K562 (cell line): ENCODE data around the gene CHSY1. TPM values are rescaled to one million over a fixed set of nuclear protein-coding genes. Genes with fewer than 3 reads are reported as not detected.

Experiments used
- CHCHD3 ChIP-seq: fragments of 250-450 bp; sonication (Bioruptor Pico); IDR thresholded peaks from 2 replicates; pipeline ENCODE4 v2.1.2; 2022; ENCODE audit warnings: mild to moderate bottlenecking
- CTBP1 ChIP-seq: fragments of 450-650 bp; IDR thresholded peaks from 2 replicates; pipeline ENCODE4 v1.6.1; 2016; ENCODE audit warnings: borderline replicate concordance
- KAT7 ChIP-seq: sonication (generic); formaldehyde crosslinking; IDR thresholded peaks from 2 replicates; pipeline ENCODE4 v1.8.0; 2022; ENCODE audit warnings: missing genetic modification reagents, mild to moderate bottlenecking, borderline replicate concordance
- KDM2B ChIP-seq: fragments of 250-450 bp; sonication (Bioruptor Pico); IDR thresholded peaks from 2 replicates; pipeline ENCODE4 v1.8.0; 2021; ENCODE audit warnings: mild to moderate bottlenecking, moderate library complexity
- POLR2B ChIP-seq: fragments of 450-650 bp; IDR thresholded peaks from 2 replicates; pipeline ENCODE4 v1.6.1; 2018; ENCODE audit warnings: low read depth; ENCODE audit not compliant: partially characterized antibody
- PRMT5 ChIP-seq: sonication (generic); formaldehyde crosslinking; IDR thresholded peaks from 2 replicates; pipeline ENCODE4 v1.5.0; 2020; ENCODE audit warnings: missing genetic modification reagents
- RNF2 ChIP-seq: sonication (generic); IDR thresholded peaks from 2 replicates; pipeline ENCODE4 v1.6.1; 2016
- SMAD1 ChIP-seq: fragments of 150-350 bp; IDR thresholded peaks from 2 replicates; pipeline ENCODE4 v1.6.1; 2014; ENCODE audit warnings: low read length, low read depth; ENCODE audit not compliant: partially characterized antibody
- STAT5B ChIP-seq: fragments of 250-450 bp; sonication (Bioruptor Pico); IDR thresholded peaks from 2 replicates; pipeline ENCODE4 v1.8.0; 2021; ENCODE audit warnings: mild to moderate bottlenecking, inconsistent platforms
- polyA plus RNA-seq, 8 experiments: library from polyadenylated mRNA; depleted of rRNA in 4 of 8; stranded (reverse) in 5 of 8; unstranded in 3 of 8; fragments of >200 nt; fragmentation: Nextera tagmentation in 2 of 8; fragmentation: Illumina TruSeq in 1 of 8; extraction: Ambion mirVana in 2 of 8; extraction: Trizol in 1 of 8; gene quantifications; 2 replicates each; pipeline versions ENCODE4 v1.2.1 to v1.2.3, GENCODE V29; 2011 to 2014; ENCODE audit warnings: inconsistent platforms in 1 of 8, missing spikeins in 1 of 8
- total RNA-seq, 7 experiments: library from RNA; depleted of rRNA in 6 of 7; stranded (reverse); fragments of >200 nt in 6 of 7; fragmentation: Illumina TruSeq in 2 of 7; extraction: Trizol in 2 of 7; gene quantifications; 2 replicates each; pipeline versions ENCODE4 v1.2.1 to v1.2.3, GENCODE V29; 2011 to 2021; ENCODE audit warnings: low replicate concordance in 1 of 7
- TF ChIP-seq, protein P1 (sequence below): fragments of 450-650 bp; IDR thresholded peaks from 2 replicates; pipeline ENCODE4 v1.6.1; 2016; ENCODE audit warnings: mild to moderate bottlenecking, moderate library complexity
- TF ChIP-seq, protein P2 (sequence below): sonication (generic); formaldehyde crosslinking; IDR thresholded peaks from 2 replicates; pipeline ENCODE4 v1.8.0; 2022; ENCODE audit warnings: mild to moderate bottlenecking, missing genetic modification reagents

The CHSY1 gene
- total and polyA plus RNA-seq, 9 of the 15 experiments (the other 6 are each of a cell fraction or from before 2014, with no cell fraction given): 7.0 to 16.4 (median 13.4) TPM

DNA sequence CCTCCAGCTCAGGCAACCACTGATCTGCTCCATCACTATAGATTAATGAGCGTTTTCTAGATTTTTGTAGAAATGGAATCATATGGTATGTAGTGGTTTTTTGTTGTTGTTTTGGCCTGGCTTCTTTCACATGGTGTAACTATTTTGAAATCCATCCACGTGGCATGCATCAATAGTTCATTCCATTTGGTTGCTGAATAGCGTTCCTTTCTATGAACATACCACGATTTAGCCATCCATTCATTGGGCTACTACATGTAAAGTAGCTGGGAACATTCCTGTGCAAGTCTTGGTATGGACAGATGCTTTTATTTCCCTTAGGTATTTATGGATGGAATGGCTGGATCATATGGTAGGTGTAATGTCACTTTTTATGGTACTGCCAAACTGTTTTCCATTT lies 10.7 kb upstream of the CHSY1 start (continued):
- TF ChIP-seq, protein P1, sequence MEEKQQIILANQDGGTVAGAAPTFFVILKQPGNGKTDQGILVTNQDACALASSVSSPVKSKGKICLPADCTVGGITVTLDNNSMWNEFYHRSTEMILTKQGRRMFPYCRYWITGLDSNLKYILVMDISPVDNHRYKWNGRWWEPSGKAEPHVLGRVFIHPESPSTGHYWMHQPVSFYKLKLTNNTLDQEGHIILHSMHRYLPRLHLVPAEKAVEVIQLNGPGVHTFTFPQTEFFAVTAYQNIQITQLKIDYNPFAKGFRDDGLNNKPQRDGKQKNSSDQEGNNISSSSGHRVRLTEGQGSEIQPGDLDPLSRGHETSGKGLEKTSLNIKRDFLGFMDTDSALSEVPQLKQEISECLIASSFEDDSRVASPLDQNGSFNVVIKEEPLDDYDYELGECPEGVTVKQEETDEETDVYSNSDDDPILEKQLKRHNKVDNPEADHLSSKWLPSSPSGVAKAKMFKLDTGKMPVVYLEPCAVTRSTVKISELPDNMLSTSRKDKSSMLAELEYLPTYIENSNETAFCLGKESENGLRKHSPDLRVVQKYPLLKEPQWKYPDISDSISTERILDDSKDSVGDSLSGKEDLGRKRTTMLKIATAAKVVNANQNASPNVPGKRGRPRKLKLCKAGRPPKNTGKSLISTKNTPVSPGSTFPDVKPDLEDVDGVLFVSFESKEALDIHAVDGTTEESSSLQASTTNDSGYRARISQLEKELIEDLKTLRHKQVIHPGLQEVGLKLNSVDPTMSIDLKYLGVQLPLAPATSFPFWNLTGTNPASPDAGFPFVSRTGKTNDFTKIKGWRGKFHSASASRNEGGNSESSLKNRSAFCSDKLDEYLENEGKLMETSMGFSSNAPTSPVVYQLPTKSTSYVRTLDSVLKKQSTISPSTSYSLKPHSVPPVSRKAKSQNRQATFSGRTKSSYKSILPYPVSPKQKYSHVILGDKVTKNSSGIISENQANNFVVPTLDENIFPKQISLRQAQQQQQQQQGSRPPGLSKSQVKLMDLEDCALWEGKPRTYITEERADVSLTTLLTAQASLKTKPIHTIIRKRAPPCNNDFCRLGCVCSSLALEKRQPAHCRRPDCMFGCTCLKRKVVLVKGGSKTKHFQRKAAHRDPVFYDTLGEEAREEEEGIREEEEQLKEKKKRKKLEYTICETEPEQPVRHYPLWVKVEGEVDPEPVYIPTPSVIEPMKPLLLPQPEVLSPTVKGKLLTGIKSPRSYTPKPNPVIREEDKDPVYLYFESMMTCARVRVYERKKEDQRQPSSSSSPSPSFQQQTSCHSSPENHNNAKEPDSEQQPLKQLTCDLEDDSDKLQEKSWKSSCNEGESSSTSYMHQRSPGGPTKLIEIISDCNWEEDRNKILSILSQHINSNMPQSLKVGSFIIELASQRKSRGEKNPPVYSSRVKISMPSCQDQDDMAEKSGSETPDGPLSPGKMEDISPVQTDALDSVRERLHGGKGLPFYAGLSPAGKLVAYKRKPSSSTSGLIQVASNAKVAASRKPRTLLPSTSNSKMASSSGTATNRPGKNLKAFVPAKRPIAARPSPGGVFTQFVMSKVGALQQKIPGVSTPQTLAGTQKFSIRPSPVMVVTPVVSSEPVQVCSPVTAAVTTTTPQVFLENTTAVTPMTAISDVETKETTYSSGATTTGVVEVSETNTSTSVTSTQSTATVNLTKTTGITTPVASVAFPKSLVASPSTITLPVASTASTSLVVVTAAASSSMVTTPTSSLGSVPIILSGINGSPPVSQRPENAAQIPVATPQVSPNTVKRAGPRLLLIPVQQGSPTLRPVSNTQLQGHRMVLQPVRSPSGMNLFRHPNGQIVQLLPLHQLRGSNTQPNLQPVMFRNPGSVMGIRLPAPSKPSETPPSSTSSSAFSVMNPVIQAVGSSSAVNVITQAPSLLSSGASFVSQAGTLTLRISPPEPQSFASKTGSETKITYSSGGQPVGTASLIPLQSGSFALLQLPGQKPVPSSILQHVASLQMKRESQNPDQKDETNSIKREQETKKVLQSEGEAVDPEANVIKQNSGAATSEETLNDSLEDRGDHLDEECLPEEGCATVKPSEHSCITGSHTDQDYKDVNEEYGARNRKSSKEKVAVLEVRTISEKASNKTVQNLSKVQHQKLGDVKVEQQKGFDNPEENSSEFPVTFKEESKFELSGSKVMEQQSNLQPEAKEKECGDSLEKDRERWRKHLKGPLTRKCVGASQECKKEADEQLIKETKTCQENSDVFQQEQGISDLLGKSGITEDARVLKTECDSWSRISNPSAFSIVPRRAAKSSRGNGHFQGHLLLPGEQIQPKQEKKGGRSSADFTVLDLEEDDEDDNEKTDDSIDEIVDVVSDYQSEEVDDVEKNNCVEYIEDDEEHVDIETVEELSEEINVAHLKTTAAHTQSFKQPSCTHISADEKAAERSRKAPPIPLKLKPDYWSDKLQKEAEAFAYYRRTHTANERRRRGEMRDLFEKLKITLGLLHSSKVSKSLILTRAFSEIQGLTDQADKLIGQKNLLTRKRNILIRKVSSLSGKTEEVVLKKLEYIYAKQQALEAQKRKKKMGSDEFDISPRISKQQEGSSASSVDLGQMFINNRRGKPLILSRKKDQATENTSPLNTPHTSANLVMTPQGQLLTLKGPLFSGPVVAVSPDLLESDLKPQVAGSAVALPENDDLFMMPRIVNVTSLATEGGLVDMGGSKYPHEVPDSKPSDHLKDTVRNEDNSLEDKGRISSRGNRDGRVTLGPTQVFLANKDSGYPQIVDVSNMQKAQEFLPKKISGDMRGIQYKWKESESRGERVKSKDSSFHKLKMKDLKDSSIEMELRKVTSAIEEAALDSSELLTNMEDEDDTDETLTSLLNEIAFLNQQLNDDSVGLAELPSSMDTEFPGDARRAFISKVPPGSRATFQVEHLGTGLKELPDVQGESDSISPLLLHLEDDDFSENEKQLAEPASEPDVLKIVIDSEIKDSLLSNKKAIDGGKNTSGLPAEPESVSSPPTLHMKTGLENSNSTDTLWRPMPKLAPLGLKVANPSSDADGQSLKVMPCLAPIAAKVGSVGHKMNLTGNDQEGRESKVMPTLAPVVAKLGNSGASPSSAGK: no peak
- TF ChIP-seq POLR2B: no peak
- no peak for TF ChIP-seq SMAD1
- no peak for TF ChIP-seq PRMT5
- TF ChIP-seq, protein P2, sequence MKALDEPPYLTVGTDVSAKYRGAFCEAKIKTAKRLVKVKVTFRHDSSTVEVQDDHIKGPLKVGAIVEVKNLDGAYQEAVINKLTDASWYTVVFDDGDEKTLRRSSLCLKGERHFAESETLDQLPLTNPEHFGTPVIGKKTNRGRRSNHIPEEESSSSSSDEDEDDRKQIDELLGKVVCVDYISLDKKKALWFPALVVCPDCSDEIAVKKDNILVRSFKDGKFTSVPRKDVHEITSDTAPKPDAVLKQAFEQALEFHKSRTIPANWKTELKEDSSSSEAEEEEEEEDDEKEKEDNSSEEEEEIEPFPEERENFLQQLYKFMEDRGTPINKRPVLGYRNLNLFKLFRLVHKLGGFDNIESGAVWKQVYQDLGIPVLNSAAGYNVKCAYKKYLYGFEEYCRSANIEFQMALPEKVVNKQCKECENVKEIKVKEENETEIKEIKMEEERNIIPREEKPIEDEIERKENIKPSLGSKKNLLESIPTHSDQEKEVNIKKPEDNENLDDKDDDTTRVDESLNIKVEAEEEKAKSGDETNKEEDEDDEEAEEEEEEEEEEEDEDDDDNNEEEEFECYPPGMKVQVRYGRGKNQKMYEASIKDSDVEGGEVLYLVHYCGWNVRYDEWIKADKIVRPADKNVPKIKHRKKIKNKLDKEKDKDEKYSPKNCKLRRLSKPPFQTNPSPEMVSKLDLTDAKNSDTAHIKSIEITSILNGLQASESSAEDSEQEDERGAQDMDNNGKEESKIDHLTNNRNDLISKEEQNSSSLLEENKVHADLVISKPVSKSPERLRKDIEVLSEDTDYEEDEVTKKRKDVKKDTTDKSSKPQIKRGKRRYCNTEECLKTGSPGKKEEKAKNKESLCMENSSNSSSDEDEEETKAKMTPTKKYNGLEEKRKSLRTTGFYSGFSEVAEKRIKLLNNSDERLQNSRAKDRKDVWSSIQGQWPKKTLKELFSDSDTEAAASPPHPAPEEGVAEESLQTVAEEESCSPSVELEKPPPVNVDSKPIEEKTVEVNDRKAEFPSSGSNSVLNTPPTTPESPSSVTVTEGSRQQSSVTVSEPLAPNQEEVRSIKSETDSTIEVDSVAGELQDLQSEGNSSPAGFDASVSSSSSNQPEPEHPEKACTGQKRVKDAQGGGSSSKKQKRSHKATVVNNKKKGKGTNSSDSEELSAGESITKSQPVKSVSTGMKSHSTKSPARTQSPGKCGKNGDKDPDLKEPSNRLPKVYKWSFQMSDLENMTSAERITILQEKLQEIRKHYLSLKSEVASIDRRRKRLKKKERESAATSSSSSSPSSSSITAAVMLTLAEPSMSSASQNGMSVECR (CRISPR knock-in tag): no peak
- no peak for TF ChIP-seq CHCHD3 (CRISPR knock-in tag)
- TF ChIP-seq RNF2: no peak
- no peak for TF ChIP-seq KDM2B (CRISPR knock-in tag)
- no peak for TF ChIP-seq CTBP1
- no peak for TF ChIP-seq KAT7 (CRISPR knock-in tag)
- TF ChIP-seq STAT5B (CRISPR knock-in tag): no peak
